Measurements from ENCODE around the gene ZC3H4.
"Not testable (repeated sequence)": the region's sequence is repeated elsewhere in the genome, so short reads cannot be mapped to it uniquely, and the experiment has no call there.

DNA sequence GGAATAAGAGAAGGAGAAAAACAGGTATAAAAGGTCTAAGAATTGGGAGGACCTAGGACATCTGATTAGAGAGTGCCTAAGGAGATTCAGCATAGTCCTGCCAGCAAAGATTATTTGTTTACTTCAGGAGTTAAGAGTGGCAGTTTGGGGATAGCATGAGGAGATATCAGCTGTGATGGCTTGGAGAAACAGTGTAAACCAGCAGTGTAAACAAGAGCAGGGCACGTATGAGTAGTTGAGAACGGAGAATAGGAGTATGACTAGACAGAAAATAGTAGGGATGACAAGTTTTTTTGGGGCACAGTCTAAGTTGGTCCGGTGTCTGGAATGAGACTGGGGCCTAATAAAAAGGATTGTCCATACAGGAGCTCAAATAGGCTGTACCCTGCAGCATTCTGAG lies 63.0 kb downstream of the ZC3H4 start:
- TF ChIP-seq, protein P1, sequence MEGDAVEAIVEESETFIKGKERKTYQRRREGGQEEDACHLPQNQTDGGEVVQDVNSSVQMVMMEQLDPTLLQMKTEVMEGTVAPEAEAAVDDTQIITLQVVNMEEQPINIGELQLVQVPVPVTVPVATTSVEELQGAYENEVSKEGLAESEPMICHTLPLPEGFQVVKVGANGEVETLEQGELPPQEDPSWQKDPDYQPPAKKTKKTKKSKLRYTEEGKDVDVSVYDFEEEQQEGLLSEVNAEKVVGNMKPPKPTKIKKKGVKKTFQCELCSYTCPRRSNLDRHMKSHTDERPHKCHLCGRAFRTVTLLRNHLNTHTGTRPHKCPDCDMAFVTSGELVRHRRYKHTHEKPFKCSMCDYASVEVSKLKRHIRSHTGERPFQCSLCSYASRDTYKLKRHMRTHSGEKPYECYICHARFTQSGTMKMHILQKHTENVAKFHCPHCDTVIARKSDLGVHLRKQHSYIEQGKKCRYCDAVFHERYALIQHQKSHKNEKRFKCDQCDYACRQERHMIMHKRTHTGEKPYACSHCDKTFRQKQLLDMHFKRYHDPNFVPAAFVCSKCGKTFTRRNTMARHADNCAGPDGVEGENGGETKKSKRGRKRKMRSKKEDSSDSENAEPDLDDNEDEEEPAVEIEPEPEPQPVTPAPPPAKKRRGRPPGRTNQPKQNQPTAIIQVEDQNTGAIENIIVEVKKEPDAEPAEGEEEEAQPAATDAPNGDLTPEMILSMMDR (conservative IDR thresholded peaks at IDR 0.05; ENCODE audit: low read depth, low read length), result not testable (repeated sequence)
- TF ChIP-seq EZH2 (IDR thresholded peaks at IDR 0.05; ENCODE audit: borderline replicate concordance, low read depth, low read length, poor library complexity, severe bottlenecking), result not testable (repeated sequence)

All from A673 (cell line).